D341Med (cell line): Measurements from ENCODE around the gene FRMD4A.

Experiments used
- DNase-seq: peaks from one replicate; pipeline ENCODE4 v3.0.0; 2012; ENCODE audit warnings: low spot score

Gene FRMD4A

GRCh38 chr10:14340051-14340744 is 9.5 kb upstream of the FRMD4A start:
- no peak for DNase-seq

GRCh38 chr10:14336736-14337135 is 6.0 kb upstream of the FRMD4A start:
- DNase-seq = no peak

GRCh38 chr10:14334771-14335170 is 4.0 kb upstream of the FRMD4A start:
- no peak for DNase-seq

GRCh38 chr10:14333606-14334005 is 2.9 kb upstream of the FRMD4A start:
- DNase-seq = no peak

- DNase-seq = no peak
Observed at GRCh38 chr10:14332903-14333302, 2.2 kb upstream of the FRMD4A start.

- DNase-seq = no peak
Observed at GRCh38 chr10:14329746-14330173, 964 bp downstream of the FRMD4A start.

GRCh38 chr10:14328881-14329672 is 1.6 kb downstream of the FRMD4A start:
- DNase-seq = no peak

GRCh38 chr10:14327527-14327926 is 3.2 kb downstream of the FRMD4A start:
- DNase-seq = no peak

GRCh38 chr10:14326581-14326980 is 4.1 kb downstream of the FRMD4A start:
- DNase-seq = no peak

GRCh38 chr10:14325325-14325955 is 5.3 kb downstream of the FRMD4A start:
- no peak for DNase-seq

GRCh38 chr10:14322526-14323188 is 8.1 kb downstream of the FRMD4A start:
- no peak for DNase-seq

GRCh38 chr10:14318007-14318406 is 12.7 kb downstream of the FRMD4A start:
- DNase-seq = no peak

GRCh38 chr10:14312014-14312413 is 18.7 kb downstream of the FRMD4A start:
- no peak for DNase-seq

- DNase-seq = no peak
Observed at GRCh38 chr10:14311206-14311957, 19.3 kb downstream of the FRMD4A start.

GRCh38 chr10:14309593-14309992 is 21.1 kb downstream of the FRMD4A start:
- DNase-seq = no peak

- DNase-seq = no peak
Observed at GRCh38 chr10:14306190-14306589, 24.5 kb downstream of the FRMD4A start.

- no peak for DNase-seq
Observed at GRCh38 chr10:14304046-14304445, 26.7 kb downstream of the FRMD4A start.

GRCh38 chr10:14302035-14302434 is 28.7 kb downstream of the FRMD4A start:
- no peak for DNase-seq

GRCh38 chr10:14299556-14299955 is 31.2 kb downstream of the FRMD4A start:
- no peak for DNase-seq

GRCh38 chr10:14296065-14296709 is 34.5 kb downstream of the FRMD4A start:
- no peak for DNase-seq

GRCh38 chr10:14294347-14295059 is 36.2 kb downstream of the FRMD4A start:
- DNase-seq = no peak
